Measurements from ENCODE around the gene METAP1D.

Gene METAP1D

DNA sequence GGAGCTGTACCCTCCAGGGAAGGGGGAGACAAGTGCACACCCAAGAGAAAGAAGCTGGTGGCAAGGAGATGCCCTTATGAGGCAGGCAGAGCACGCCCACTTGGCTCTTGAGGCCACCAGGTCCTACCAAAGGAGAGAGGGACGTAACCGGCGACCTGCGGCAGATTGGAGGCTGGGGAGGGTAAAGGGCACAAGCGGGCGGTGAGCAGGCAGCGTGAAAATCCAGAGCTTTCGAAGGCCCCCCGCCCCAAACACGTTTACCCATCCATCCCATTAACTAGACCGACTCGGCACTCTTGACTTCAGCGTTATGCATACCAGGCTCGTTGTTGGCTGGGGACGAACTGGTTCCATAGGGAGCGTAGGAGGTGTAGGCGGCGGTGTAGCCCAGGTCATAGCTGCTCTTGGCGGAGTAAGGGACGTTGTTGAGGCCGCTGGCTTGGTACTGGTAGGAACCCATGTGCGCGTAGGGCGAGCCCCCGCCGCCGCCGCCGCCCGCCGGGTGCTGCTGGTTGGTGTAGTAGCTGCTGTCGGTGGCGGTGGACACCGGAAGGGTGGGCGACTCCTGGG lies 102.2 kb downstream of the METAP1D start:
- TF ChIP-seq, protein P1, sequence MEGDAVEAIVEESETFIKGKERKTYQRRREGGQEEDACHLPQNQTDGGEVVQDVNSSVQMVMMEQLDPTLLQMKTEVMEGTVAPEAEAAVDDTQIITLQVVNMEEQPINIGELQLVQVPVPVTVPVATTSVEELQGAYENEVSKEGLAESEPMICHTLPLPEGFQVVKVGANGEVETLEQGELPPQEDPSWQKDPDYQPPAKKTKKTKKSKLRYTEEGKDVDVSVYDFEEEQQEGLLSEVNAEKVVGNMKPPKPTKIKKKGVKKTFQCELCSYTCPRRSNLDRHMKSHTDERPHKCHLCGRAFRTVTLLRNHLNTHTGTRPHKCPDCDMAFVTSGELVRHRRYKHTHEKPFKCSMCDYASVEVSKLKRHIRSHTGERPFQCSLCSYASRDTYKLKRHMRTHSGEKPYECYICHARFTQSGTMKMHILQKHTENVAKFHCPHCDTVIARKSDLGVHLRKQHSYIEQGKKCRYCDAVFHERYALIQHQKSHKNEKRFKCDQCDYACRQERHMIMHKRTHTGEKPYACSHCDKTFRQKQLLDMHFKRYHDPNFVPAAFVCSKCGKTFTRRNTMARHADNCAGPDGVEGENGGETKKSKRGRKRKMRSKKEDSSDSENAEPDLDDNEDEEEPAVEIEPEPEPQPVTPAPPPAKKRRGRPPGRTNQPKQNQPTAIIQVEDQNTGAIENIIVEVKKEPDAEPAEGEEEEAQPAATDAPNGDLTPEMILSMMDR (IDR thresholded peaks at IDR 0.05; ENCODE audit: low read depth, low read length), result no peak
- Histone ChIP-seq H3K9me3 (ENCODE audit: severe bottlenecking) (no peaks in the 10 kb centered on the region), H3K27me3 (ENCODE audit: insufficient read depth, low read depth, severe bottlenecking) (peaks cover 68% of the 10 kb centered on the region), H3K4me3 (ENCODE audit: low read depth, low read length) (peak overlapping the region; percentile 49), H3K36me3 (no peaks in the 10 kb centered on the region), H3K27ac (no peak overlapping the region)
- no peak for DNase-seq

DNA sequence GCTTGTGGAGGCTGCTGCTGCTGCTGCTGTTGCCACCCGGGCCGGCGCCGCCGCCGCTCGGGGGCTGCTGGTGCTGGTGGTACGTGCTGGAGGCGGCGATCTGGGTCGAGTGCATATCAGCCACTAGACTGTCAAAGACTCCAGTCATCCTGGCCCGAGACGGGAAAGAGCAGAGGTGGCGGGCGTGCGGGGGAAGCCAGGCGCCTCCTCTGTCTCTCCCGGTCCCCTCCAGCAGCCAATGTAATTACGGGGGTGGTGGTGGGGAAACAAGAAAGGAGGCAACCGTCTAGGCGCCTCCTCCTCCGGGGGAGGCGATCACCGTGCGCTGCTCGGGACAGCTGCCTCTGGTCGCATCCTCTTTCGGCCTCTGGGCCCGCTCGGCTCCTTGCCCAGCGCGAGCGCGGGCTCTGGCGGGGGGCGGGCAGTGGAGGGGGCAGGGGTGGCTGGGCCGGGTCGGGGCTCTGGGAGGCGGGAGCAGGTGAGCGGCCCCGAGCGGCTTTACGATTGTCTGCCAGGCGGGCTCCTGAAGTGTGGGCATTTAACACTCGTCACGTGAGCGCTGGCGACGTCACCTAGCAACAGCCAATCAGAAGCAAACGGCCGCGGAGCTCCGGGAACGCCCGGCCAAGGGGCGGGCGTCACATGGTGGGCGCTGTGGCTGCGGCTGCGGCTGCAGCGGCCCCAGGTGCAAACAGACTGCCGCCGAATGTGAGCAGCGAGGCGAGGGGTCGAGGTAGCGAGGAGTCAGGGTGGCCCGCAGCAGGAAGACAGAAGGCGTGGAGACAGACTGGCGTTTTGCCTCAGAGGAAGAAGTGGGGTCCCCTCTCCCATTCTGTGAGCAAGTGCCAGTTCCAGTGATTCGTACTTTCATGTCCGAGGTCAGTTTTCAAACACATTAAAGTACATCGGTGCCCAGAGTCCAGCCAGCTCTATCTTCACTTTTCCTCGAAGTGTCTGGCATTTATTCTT lies 102.9 kb downstream of the METAP1D start, which contains the start of gene DLX2:
TSS of gene DLX2 (minus strand) at position 510 of the 969 bp plus-strand sequence. CDS start at position 148, 362 bp downstream.
- Histone ChIP-seq H3K27ac (no peak within 1 kb of the TSS), H3K9me3 (ENCODE audit: severe bottlenecking) (no peaks in the 10 kb centered on the region), H3K27me3 (ENCODE audit: insufficient read depth, low read depth, severe bottlenecking) (peaks cover 60% of the 10 kb centered on the region), H3K36me3 (no peaks in the 10 kb centered on the region), H3K4me3 (ENCODE audit: low read depth, low read length) (peak within 1 kb of the TSS; percentile 49)
- TF ChIP-seq, protein P1 (IDR thresholded peaks at IDR 0.05; ENCODE audit: low read depth, low read length), result no peak
- peak; percentile 90 for DNase-seq

DNA sequence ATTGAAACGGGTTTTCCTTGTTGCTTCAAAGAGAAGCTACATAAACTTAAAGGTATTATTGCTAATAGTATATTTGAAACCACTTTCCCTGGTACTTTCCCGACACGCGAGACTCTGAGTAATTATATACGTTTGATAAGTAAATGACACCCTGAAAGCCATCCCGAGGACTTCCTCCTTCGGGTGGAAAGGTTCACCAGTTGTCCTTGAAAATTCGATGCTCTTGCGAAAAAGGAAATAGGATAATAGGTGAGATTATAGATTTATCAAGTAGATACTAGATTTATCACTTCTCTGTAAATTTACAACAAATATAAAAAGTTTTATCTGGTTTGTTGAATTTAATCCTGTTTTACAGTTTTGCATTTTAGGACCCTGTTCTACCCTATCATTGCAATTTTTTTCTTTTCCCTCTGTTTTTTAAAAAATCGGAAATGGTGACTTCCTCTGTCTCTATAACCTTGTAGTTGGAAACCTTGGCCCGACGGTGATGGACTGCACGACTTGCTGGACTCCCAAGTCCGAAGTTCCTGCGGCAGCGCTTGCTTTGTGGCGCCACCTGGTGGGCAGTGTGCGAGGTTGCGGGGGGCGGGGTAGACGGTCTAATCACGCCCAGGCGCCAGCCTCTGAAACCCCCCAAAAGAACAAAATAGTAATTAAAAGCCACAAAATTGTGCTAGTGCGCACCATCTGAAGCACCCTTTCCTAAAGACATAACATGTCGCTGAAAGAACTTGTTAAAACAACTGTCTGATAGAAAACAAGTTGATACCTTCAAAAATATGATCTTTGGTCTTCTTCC lies 103.9 kb downstream of the METAP1D start:
- Histone ChIP-seq H3K36me3 (no peaks in the 10 kb centered on the region), H3K4me3 (ENCODE audit: low read depth, low read length) (peak overlapping the region; percentile 49), H3K27ac (no peak overlapping the region), H3K9me3 (ENCODE audit: severe bottlenecking) (no peaks in the 10 kb centered on the region), H3K27me3 (ENCODE audit: insufficient read depth, low read depth, severe bottlenecking) (peaks cover 50% of the 10 kb centered on the region)
- TF ChIP-seq, protein P1 (IDR thresholded peaks at IDR 0.05; ENCODE audit: low read depth, low read length), result peak; percentile 84
- peak; percentile 87 for DNase-seq

DNA sequence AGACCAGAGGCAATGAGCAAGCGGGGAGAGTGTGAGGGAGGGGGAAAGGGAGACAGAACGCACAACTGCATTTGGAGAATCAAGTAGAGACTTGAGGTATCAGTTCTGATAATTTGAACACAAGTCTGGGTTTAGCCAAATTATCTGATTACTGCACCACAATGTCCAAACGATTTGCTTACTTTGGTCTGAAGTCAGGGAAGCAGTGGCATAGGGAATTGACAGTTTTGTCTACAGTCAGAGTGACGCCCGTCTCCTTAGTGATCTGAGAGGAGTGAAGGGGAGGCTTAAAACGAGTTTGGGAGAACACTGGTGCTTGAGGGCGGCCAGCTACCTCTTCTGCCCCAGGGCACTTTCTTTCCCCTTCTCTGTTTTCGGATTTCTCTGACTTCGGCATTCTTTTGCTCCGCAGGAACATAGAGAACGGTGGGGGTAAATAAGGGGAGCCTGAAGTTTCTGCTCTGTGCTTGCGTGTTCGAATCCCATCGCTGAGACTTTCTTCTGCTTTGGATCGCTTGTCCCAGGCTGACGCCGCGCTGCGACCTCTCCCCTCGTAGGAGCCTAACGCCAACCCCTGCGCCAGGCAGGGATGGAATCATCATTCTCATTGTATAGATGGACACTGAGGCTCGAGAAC lies 105.8 kb downstream of the METAP1D start:
- no peak overlapping the region for H3K27ac ChIP-seq
- TF ChIP-seq, protein P1 (IDR thresholded peaks at IDR 0.05; ENCODE audit: low read depth, low read length), result no peak
- peaks cover 31% of the 10 kb centered on the region for H3K27me3 ChIP-seq (ENCODE audit: insufficient read depth, low read depth, severe bottlenecking)
- peak overlapping the region; percentile 21 for H3K4me3 ChIP-seq (ENCODE audit: low read depth, low read length)
- no peaks in the 10 kb centered on the region for H3K9me3 ChIP-seq (ENCODE audit: severe bottlenecking)
- H3K36me3 ChIP-seq, result no peaks in the 10 kb centered on the region
- DNase-seq, result no peak

All from WERI-Rb-1 (cell line).